ENCODE results near the gene HSPA12B.

DNA sequence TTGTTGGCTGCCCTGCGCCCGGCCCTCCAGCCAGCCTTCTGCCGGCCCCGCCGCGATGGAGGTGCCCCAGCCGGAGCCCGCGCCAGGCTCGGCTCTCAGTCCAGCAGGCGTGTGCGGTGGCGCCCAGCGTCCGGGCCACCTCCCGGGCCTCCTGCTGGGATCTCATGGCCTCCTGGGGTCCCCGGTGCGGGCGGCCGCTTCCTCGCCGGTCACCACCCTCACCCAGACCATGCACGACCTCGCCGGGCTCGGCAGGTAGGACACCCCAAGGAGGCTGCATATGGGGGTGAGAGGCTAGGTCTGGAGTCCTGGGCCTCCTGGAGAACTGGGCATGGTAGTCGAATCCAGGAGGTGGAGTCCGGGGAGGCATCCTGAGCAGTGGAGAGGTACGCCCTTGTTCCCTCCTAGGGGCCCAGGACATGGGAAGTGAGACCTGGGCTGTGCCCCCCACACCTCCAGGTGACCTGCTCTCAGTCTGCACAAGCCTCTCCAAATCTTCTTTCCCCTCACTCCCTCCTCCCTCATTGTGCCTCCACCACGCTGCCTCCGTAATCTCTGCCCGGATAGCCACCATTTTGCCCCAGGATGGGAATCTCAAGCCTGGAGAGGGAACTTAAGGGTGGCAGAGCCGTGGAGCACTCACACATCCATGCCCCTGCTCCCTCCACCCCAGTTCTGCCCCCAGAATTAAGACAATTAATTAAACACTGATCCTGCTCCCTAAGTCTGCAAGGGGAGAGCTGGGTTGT lies 64.2 kb downstream of the HSPA12B start:
- TF ChIP-seq, protein P1, sequence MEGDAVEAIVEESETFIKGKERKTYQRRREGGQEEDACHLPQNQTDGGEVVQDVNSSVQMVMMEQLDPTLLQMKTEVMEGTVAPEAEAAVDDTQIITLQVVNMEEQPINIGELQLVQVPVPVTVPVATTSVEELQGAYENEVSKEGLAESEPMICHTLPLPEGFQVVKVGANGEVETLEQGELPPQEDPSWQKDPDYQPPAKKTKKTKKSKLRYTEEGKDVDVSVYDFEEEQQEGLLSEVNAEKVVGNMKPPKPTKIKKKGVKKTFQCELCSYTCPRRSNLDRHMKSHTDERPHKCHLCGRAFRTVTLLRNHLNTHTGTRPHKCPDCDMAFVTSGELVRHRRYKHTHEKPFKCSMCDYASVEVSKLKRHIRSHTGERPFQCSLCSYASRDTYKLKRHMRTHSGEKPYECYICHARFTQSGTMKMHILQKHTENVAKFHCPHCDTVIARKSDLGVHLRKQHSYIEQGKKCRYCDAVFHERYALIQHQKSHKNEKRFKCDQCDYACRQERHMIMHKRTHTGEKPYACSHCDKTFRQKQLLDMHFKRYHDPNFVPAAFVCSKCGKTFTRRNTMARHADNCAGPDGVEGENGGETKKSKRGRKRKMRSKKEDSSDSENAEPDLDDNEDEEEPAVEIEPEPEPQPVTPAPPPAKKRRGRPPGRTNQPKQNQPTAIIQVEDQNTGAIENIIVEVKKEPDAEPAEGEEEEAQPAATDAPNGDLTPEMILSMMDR (conservative IDR thresholded peaks at IDR 0.05; ENCODE audit: low read depth, low read length), result no peak
- TF ChIP-seq EZH2 (IDR thresholded peaks at IDR 0.05; ENCODE audit: borderline replicate concordance, low read depth, low read length, poor library complexity, severe bottlenecking), result no peak

All from A673 (cell line).